GM12878 (cell line): ENCODE results near the gene APBB1IP. TPM values are rescaled to one million over a fixed set of nuclear protein-coding genes. Genes with fewer than 3 reads are reported as not detected.
A peak's percentile ranks its signal among the peaks of the same experiment; 100 is the strongest.

Source experiments
- ATF7 ChIP-seq: fragments of 450-650 bp; IDR thresholded peaks from 2 replicates; pipeline ENCODE4 v1.6.1; 2016; ENCODE audit warnings: low read depth, mild to moderate bottlenecking
- CEBPZ ChIP-seq: fragments of 150-350 bp; IDR thresholded peaks from 2 replicates; pipeline ENCODE4 v1.6.1; 2016; ENCODE audit warnings: low read depth, low read length
- E4F1 ChIP-seq: fragments of 450-650 bp; IDR thresholded peaks from 2 replicates; pipeline ENCODE4 v1.6.1; 2018; ENCODE audit warnings: borderline replicate concordance, mild to moderate bottlenecking; ENCODE audit not compliant: partially characterized antibody
- FOXK2 ChIP-seq: fragments of 450-650 bp; IDR thresholded peaks from 2 replicates; pipeline ENCODE4 v1.6.1; 2017; ENCODE audit warnings: mild to moderate bottlenecking, moderate library complexity
- GABPA ChIP-seq: IDR thresholded peaks from 2 replicates; pipeline ENCODE4 v1.6.1; 2014; ENCODE audit warnings: antibody characterized with exemption, low read depth, mild to moderate bottlenecking, inconsistent platforms
- IRF3 ChIP-seq: fragments of 450-650 bp; IDR thresholded peaks from 2 replicates; pipeline ENCODE4 v1.6.1; 2014; ENCODE audit warnings: mild to moderate bottlenecking
- JUNB ChIP-seq: IDR thresholded peaks from 2 replicates; pipeline ENCODE4 v1.6.1; 2016; ENCODE audit warnings: antibody characterized with exemption, mild to moderate bottlenecking
- MAX ChIP-seq: IDR thresholded peaks from 2 replicates; pipeline ENCODE4 v1.6.1; 2012; ENCODE audit warnings: low read depth, low read length, improper control_type of control experiment
- MTA2 ChIP-seq: fragments of 450-650 bp; IDR thresholded peaks from 2 replicates; pipeline ENCODE4 v1.6.1; 2016; ENCODE audit warnings: low read depth, mild to moderate bottlenecking, moderate library complexity
- PKNOX1 ChIP-seq: fragments of 450-650 bp; IDR thresholded peaks from 2 replicates; pipeline ENCODE4 v1.6.1; 2016; ENCODE audit warnings: mild to moderate bottlenecking
- RELB ChIP-seq: fragments of 450-650 bp; IDR thresholded peaks from 2 replicates; pipeline ENCODE4 v1.6.1; 2017; ENCODE audit warnings: low read depth, mild to moderate bottlenecking, moderate library complexity
- SIN3A ChIP-seq: IDR thresholded peaks from 2 replicates; pipeline ENCODE4 v1.6.1; 2012; ENCODE audit warnings: low read depth, low read length, improper control_type of control experiment
- SIX5 ChIP-seq: IDR thresholded peaks from 2 replicates; pipeline ENCODE4 v1.6.1; 2011; ENCODE audit warnings: mild to moderate bottlenecking, low read depth, low read length, moderate library complexity; ENCODE audit not compliant: severe bottlenecking
- SMARCA5 ChIP-seq: fragments of 450-650 bp; IDR thresholded peaks from 2 replicates; pipeline ENCODE4 v1.6.1; 2017; ENCODE audit warnings: mild to moderate bottlenecking
- SREBF2 ChIP-seq: IDR thresholded peaks from 2 replicates; pipeline ENCODE4 v1.6.1; 2012; ENCODE audit warnings: mild to moderate bottlenecking, low read length
- SUPT20H ChIP-seq: IDR thresholded peaks from 2 replicates; pipeline ENCODE4 v1.6.1; 2011; ENCODE audit warnings: low read depth, mild to moderate bottlenecking, low read length, moderate library complexity, borderline replicate concordance; ENCODE audit not compliant: control insufficient read depth
- USF1 ChIP-seq: IDR thresholded peaks from 2 replicates; pipeline ENCODE4 v1.6.1; 2011; ENCODE audit warnings: borderline replicate concordance, low read depth, mild to moderate bottlenecking, moderate library complexity, mixed read lengths, low read length; ENCODE audit not compliant: insufficient read depth; ENCODE audit errors: extremely low read length
- ZNF207 ChIP-seq: fragments of 450-650 bp; IDR thresholded peaks from 2 replicates; pipeline ENCODE4 v1.6.1; 2014; ENCODE audit warnings: antibody characterized with exemption, mild to moderate bottlenecking, borderline replicate concordance
- ZNF622 ChIP-seq: fragments of 450-650 bp; IDR thresholded peaks from 2 replicates; pipeline ENCODE4 v1.6.1; 2017; ENCODE audit warnings: mild to moderate bottlenecking, inconsistent platforms
- polyA plus RNA-seq, 11 experiments: library from polyadenylated mRNA; depleted of rRNA in 4 of 11; unstranded in 6 of 11; stranded (reverse) in 5 of 11; fragments of >200 nt; fragmentation: Nextera tagmentation in 4 of 11; fragmentation: Illumina TruSeq in 1 of 11; extraction: Ambion mirVana in 4 of 11; extraction: Trizol in 1 of 11; gene quantifications; 1 replicate in 1 of 11; 2 replicates in 10 of 11; pipeline versions ENCODE4 v1.2.1 to v1.2.3, GENCODE V29; 2011 to 2016; ENCODE audit warnings: inconsistent platforms in 2 of 11, missing spikeins in 2 of 11, low read depth in 1 of 11
- total RNA-seq, 4 experiments: library from RNA; depleted of rRNA in 3 of 4; stranded (reverse); fragments of >200 nt in 3 of 4; fragmentation: Illumina TruSeq in 1 of 4; extraction: Trizol in 1 of 4; gene quantifications; 2 replicates each; pipeline versions ENCODE4 v1.2.1 to v1.2.3, GENCODE V29; 2013 to 2021

Gene APBB1IP
- total and polyA plus RNA-seq, 10 of the 15 experiments (the other 5 are each of a cell fraction or from before 2014, with no cell fraction given): 7.3 to 67.4 (median 19.9) TPM

GRCh38 chr10:26528715-26529393, 90.7 kb downstream of the APBB1IP start (continued):
- TF ChIP-seq RELB (peak; percentile 46; the same call in 1 of the 2 replicates), MTA2 (peak; percentile 59), USF1 (no peak), SUPT20H (no peak), PKNOX1 (no peak), IRF3 (no peak), MAX (no peak), SMARCA5 (no peak), ZNF622 (no peak), ZNF207 (no peak), FOXK2 (no peak), CEBPZ (no peak), SREBF2 (no peak), ATF7 (0 out of 2 replicates have a peak, but pooled peaks have one; percentile 16), GABPA (no peak), E4F1 (no peak), SIN3A (no peak), JUNB (peak; percentile 78), SIX5 (no peak)
